Medulla oblongata (tissue), 1 donor: ENCODE data around the gene ADARB1.
"Not testable (repeated sequence)": the region's sequence is repeated elsewhere in the genome, so short reads cannot be mapped to it uniquely, and the experiment has no call there.

Experiments used
- DNase-seq: peaks from one replicate; pipeline ENCODE4 v3.0.0-alpha.2; 2015; ENCODE audit errors: extremely low spot score

The ADARB1 gene

GRCh38 chr21:45134279-45135076 lies 60.1 kb downstream of the ADARB1 start:
- DNase-seq = no peak

GRCh38 chr21:45135122-45135521 lies 60.7 kb downstream of the ADARB1 start:
- DNase-seq = peak; percentile 40

GRCh38 chr21:45135868-45136267 lies 61.5 kb downstream of the ADARB1 start:
- DNase-seq = no peak

- DNase-seq = no peak
Observed at GRCh38 chr21:45136500-45136899, 62.1 kb downstream of the ADARB1 start.

GRCh38 chr21:45136927-45137611 lies 62.7 kb downstream of the ADARB1 start:
- peak; percentile 89 for DNase-seq

- no peak for DNase-seq
Observed at GRCh38 chr21:45137612-45137937, 63.2 kb downstream of the ADARB1 start.

GRCh38 chr21:45138199-45139002 lies 64.0 kb downstream of the ADARB1 start:
- DNase-seq = peak; percentile 49

- DNase-seq = not testable (repeated sequence)
Observed at GRCh38 chr21:45139003-45139360, 64.6 kb downstream of the ADARB1 start.

- DNase-seq = no peak
Observed at GRCh38 chr21:45139473-45139872, 65.1 kb downstream of the ADARB1 start.

- DNase-seq = peak; percentile 80
Observed at GRCh38 chr21:45140346-45140940, 66.1 kb downstream of the ADARB1 start.

- not testable (repeated sequence) for DNase-seq
Observed at GRCh38 chr21:45140944-45141343, 66.6 kb downstream of the ADARB1 start.

- no peak for DNase-seq
Observed at GRCh38 chr21:45141507-45141906, 67.1 kb downstream of the ADARB1 start.

- DNase-seq = no peak
Observed at GRCh38 chr21:45142469-45143308, 68.3 kb downstream of the ADARB1 start.

- no peak for DNase-seq
Observed at GRCh38 chr21:45143855-45144254, 69.5 kb downstream of the ADARB1 start.

GRCh38 chr21:45145146-45145545 lies 70.8 kb downstream of the ADARB1 start:
- no peak for DNase-seq

- not testable (repeated sequence) for DNase-seq
Observed at GRCh38 chr21:45145846-45146245, 71.5 kb downstream of the ADARB1 start.

- no peak for DNase-seq
Observed at GRCh38 chr21:45146306-45146705, 71.9 kb downstream of the ADARB1 start.

- DNase-seq = no peak
Observed at GRCh38 chr21:45146801-45147200, 72.4 kb downstream of the ADARB1 start.

GRCh38 chr21:45147473-45148315 lies 73.3 kb downstream of the ADARB1 start:
- no peak for DNase-seq

- no peak for DNase-seq
Observed at GRCh38 chr21:45148316-45148990, 74.1 kb downstream of the ADARB1 start.
